HG02981 (cell line): ENCODE data around the gene MAP1B.

ENCODE experiments used
- ATAC-seq: cut with Tn5 transposase; IDR thresholded peaks from one replicate; pipeline ENCODE4 v1.9.1; 2021; ENCODE audit warnings: mild to moderate bottlenecking, moderate library complexity; ENCODE audit not compliant: unreplicated experiment

The MAP1B gene

DNA sequence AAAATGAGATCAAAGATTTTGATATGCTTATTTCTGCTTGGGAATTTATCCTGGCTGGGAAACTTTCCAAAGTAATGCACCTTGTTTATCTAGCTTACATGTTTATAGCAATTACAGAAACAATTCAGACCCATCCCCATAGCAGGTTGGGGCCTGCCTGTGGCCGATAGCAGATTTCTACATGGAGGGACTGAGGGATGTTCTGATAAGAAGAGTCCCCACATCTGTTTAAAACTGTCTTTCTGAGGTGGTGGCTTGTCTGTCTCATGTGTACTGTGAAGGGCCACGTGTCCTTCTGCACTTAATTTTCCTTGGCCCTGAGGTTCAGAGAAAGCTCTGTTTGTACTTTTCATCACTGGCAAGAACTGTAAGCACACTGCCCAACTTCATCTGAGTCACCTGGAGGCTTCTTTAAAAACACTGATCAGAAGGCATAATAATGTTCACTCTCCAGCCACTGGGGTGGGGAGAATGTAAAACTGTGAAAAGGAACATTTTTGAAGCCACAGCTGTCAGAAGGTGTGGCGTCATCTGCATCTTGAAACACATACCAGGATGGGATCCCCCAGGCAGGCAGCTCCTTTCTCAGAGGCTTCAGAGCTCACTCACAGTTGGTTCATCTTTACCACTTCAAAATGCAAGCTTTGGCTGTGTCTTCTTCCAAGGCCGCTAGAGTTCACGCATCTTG lies 80.3 kb downstream of the MAP1B start:
- no peak for ATAC-seq

DNA sequence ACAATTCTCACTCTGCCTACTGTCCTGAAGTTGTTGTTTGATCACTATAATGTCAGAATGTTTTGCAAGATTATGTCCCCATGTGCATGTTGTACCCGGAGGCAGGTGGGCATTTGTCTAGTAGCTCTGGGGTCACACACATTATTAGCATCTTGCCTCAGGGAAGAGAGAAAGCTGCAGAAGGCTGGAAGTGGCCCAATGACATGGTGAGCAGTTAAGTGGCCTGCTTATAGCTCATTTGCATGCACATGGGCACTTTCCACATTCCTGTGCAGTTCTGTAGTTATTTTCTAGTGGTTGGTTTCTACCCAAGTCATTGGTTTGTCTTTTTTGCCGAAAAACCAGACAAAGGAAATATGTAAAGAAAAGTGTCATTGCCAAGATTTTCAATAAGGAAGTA lies 80.9 kb downstream of the MAP1B start:
- ATAC-seq = no peak

DNA sequence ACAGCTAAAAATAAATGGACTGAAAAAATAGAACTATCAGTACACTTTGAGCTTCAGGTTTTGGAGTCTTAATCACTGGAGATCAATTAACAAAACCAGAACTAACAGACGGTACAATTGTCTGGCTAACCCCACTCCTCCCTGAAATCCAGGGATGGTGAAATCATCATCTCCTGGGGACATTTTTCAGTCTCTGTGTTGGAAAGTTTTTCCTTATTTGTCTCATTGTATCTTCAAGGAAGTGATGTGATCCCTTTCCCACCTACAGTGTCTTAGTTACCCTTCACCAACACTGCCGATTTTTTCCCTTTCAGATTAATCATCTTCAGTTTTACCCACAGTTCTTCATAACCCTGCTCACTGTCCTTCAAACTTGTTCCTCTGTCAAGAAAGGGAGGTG lies 81.9 kb downstream of the MAP1B start:
- no peak for ATAC-seq

DNA sequence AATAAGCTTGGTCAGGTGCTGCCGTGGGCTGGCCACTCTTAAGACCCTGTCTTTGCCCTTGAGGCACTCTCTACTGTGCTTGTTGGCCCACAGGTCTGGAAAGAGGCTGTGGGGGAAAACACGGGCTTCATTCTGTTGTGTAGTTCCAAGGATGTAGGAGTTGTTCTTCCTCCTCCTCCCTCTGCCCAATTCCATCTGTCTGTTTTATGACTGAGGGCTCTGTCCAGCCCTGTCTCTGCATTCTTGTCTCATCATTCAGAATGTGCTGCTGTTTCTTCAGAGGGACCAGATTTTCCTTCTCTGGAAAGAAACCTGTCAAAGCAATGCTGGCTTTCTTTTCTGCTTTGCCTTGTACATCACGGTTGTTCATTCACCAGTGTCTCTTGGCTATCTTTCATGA lies 84.1 kb downstream of the MAP1B start:
- ATAC-seq = no peak

DNA sequence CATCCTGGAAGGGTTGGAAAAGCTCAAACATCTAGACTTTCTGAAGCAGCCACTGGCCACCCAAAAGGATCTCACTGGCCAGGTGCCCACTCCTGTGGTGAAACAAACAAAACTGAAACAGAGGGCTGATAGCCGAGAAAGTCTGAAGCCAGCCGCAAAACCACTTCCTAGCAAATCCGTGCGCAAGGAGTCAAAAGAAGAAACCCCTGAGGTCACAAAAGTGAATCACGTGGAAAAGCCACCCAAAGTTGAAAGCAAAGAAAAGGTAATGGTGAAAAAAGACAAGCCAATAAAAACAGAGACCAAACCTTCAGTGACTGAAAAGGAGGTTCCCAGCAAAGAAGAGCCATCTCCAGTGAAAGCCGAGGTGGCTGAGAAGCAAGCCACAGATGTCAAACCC lies 87.6 kb downstream of the MAP1B start:
- ATAC-seq = peak; percentile 96

DNA sequence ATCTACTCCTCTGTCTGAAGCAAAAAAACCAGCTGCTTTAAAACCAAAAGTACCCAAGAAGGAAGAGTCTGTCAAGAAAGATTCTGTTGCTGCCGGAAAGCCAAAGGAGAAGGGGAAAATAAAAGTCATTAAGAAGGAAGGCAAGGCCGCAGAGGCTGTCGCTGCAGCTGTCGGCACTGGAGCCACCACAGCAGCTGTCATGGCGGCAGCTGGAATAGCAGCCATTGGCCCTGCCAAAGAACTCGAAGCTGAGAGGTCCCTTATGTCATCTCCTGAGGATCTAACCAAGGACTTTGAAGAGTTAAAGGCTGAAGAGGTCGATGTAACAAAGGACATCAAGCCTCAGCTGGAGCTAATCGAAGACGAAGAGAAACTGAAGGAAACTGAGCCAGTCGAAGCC lies 88.3 kb downstream of the MAP1B start:
- ATAC-seq = no peak

DNA sequence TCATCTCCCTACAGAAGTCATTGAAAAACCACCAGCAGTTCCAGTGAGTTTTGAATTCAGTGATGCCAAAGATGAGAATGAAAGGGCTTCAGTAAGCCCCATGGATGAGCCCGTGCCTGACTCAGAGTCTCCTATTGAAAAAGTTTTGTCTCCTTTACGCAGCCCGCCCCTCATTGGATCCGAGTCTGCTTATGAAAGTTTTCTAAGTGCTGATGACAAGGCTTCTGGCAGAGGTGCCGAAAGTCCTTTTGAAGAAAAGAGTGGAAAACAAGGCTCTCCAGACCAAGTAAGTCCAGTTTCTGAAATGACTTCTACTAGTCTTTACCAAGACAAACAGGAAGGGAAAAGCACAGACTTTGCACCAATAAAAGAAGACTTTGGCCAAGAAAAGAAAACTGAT lies 90.1 kb downstream of the MAP1B start:
- ATAC-seq = no peak

DNA sequence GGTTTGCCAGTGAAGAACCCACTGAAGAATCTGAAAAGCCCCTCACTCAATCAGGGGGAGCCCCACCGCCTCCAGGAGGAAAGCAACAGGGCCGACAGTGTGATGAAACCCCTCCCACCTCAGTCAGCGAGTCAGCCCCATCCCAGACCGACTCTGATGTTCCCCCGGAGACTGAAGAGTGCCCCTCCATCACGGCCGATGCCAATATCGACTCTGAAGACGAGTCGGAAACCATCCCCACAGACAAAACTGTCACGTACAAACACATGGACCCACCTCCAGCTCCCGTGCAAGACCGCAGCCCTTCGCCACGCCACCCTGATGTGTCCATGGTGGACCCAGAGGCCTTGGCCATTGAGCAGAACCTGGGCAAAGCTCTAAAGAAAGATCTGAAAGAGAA lies 92.4 kb downstream of the MAP1B start:
- ATAC-seq = no peak

DNA sequence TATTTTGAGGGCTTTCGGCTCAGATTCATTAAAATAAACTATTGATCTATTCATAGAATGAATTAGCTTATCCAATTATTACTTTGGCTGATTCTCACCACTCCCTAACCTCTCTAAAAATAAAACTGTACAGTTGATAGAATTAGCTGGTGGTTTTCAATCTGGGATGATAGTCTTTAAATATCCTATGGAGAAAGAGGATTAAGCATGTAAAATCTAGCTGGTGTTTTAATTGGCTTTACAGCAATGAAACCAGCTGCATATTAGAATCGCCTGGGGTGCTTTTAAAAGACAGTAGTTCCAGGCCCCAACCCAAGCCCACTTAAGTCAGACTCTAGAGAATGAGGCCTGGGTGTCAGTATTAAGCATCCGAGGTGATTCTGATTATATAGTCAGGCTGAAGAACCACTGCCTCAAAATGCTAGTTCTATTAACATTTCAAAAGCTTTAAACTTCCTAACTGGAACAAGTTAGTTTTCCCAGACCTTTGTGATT lies 95.1 kb downstream of the MAP1B start:
- no peak for ATAC-seq

DNA sequence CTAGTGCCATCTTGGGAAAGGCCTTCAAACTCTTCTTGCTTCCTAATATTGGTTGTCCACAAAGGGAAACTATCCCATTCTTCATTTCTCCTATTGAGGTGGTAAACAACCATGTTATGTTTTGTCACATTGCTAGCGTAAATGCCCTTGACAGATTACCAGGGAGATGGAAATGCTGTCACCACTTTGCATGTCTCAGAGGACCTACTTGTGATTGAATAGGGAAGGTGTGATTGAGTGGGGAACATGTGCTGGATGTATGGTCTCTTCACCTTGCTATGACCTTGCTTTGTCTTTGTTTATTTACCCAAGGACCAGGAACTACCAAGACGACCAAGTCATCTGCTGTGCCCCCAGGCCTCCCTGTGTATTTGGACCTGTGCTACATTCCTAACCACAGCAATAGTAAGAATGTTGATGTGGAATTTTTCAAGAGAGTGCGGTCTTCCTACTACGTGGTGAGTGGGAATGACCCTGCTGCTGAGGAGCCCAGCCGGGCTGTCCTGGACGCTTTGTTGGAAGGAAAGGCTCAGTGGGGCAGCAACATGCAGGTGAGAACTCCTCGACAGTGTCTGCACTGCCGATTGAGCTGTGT lies 96.1 kb downstream of the MAP1B start:
- ATAC-seq = no peak

DNA sequence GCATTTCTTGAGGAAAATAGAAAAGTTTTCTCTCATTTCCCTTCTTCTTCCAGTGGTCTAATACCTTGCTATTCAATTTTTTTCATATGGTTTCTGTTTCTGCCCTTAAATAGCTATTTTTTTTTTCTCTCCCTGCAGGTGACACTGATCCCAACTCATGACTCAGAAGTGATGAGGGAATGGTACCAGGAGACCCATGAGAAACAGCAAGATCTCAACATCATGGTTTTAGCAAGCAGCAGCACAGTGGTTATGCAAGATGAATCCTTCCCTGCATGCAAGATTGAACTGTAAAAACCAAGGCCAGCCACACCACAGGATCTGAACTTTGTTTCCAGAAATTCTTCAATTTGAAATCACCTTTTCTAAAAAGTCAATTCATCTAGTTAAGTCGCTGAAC lies 97.7 kb downstream of the MAP1B start:
- ATAC-seq = no peak

DNA sequence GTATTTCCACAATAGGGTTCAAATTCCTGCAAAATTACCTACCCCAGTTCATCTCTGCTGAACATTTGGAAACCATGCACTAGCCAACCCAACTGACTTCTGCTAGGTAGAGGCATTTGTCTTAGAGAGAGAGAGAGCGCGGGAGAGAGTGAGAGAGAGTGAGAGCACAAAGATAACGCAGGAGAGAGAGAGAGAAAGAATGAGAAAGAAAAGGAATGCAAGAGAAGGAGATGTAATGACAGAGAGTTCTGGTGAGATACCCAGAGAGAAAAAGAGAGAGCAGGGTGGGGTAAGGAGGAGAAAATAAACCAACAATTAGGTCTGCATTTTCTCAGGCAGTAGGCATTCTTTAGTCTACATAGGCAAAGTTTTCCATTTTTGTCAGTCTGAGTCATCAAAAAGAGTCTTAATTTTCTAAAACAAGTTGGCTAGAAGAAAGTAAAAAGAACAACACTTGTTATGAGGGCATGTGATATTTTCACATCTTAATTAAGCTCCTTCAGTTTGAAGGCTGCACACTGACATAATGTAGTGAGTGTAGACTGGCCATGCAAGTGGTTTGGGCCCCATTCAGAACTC lies 98.2 kb downstream of the MAP1B start:
- ATAC-seq = no peak

DNA sequence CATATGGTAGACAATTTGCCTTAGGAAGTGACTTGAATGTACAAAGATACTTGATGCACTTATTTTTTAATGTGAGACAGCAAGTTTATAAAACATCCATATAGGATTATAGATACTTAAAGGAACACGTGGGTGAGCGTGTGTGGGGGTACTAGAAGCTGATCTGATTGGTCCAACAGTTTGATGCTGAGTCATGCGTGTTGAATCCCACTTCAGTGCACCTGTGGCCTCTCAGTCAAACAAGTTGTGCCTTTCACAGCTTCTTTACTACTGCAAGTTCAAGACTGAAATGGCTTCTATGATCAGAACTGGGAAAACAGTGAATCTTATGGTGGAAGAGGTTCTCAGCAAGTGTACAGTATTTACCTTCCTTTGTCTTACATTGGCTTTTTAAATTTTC lies 98.9 kb downstream of the MAP1B start:
- no peak for ATAC-seq

DNA sequence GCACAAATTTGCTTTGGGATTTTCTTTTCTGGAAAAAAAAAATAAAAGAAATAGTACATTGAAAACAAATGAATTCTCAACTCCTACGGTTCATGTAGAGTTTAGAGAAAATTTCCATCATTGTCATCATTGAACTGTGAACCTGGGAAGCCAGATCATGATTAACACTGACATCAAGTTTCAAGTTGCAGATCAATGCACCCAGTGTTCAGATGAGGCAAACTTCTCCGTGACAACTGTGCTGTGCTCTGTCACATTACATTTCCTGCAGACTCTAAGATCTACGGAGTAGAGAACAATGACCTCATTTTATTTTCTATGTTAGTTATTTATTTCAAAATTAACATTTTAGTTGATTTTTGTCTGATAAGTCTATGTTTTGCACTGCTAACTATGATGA lies 99.7 kb downstream of the MAP1B start:
- no peak for ATAC-seq

DNA sequence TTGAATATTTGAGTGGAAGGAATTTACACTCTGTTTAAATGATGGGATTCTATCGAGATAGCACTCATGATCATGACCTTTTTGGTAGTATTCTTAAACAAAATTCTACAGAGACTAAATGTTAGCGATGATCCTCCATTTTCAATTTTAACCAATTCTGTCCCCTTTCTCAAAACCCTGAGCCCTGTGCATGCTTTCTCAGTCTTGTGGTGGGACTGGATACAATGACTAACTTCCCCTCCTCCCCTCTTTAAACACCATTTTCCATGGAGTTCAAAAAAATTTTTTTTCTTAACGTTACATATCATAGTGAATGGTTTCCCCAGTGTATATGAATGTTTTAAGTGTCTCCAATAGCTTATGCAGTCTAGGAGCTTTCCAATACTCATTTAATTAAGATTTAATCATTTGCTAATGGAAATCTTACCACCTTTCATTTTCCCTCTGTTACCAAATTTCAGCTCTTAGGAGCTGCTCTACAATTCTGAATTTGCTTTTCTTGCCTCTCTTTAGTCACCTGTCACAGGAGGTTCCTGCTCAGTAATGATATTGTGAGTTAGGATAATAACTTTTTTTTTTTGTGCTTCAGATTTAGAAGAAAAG lies 101.2 kb downstream of the MAP1B start:
- no peak for ATAC-seq

DNA sequence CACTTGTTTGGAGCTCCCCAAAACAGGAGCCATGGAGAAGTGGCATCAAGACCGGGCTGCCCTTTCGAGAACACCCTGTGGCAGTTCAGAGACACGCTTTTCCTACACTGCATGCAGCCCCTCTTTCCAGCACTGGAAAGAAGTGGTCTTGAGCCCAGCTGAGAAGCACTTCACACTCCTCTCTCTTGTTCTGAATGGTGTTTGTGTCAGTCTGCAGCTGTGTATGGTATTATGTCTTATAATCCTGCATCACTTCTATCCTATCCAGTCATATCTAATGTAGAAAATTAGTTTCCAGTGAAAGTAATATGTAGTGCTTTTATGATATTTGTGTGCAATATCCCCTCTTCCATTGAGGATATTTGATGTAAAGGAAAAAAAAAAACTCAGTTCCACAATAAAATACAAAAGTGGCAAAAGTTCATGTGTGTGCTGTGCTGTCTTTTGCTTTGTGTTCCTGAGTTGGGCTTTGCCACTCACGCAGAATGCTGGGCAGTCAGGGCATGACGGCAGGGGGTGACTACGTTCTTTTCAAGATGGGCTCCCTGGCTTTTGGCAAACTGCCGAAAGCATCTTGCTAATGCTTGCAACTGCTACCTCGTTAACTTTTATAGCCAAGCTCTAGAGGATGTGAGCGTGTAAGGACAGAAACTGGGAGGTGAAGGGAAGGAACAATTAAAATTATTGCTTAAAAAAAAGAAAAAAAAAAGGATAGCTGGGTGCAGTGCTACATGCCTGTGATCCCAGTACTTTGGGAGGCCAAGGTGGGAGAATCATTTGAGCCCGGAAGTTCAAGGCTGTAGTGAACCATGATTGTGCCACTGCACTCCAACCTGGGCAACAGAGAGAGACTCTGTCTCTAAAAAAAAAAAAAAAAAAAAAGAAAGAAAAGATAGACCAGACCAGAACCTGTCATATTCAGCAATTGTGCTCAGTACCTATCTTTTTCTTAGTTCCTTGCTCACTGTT lies 102.2 kb downstream of the MAP1B start:
- ATAC-seq = no peak

DNA sequence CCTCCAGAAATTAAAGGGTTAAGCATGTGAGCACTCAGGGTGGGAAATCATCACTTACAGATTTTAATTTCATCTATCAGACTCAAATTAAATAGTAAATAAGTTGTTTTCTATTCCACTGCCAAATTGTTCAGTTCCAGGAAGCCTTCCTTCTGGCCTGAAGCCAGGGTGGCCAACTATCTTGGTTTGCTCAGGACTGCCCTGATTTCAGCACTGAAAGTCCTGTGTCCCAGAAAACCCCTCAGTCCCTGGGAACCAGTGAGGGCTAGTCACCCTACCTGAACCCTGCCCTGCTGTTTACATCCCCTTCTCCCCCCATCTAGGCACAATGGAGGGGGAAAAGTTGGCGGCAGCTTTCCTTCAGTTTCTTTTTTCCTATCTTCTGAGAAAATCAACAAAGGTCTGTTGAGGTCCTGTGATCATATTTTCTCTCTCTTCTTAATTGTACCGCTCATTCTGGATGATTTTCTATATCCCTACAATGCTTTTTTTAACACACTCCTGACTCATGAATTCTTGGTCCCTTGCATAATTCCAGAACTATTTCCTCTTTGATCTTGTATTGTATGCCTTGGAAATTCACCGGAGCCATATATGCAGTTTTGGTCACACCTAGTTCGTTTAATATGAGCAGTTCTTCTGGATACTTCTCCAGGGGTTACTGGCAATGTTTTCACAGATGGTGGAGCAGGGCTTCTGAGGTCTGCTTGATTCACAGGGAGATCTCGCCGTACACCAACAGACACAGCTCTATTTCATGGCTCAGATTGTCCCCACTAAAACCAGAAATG lies 103.8 kb downstream of the MAP1B start:
- no peak for ATAC-seq

DNA sequence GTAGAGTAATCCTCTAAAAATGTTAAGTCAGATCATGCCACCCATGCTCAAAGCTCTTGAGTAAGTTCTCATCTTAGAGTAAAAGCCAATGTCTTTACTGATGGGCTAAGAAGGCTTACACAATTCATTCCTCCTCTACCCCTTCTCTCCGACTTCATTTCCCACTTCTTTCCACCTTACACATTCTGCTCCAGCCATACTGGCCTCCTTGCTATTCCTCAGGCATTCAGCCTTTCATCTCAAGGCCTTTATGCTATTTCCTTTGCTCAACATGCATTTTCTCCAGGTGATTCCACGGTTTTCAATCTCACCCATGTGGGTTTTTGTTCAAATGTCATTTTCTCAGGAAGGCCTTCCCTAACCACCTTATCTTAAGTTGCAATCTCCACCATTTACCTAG lies 104.9 kb downstream of the MAP1B start:
- no peak for ATAC-seq

DNA sequence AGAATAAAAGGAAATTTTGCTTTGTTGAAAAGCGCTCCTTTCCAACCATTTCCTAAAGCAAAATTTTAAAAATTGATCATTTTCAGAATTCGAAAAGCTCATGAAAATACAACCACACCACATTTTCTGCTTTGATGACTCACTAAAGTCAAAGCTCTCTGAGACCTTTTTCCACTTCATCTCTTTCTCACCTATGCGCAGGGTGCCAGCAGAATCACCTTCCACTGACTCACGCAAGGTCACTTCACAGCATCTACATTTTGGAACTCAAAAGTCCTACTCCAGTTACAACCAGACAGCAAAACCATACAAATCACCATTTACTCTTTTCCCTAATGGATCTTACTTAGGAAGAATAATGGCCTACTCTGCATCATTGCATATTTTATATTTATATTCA lies 106.2 kb downstream of the MAP1B start:
- no peak for ATAC-seq

DNA sequence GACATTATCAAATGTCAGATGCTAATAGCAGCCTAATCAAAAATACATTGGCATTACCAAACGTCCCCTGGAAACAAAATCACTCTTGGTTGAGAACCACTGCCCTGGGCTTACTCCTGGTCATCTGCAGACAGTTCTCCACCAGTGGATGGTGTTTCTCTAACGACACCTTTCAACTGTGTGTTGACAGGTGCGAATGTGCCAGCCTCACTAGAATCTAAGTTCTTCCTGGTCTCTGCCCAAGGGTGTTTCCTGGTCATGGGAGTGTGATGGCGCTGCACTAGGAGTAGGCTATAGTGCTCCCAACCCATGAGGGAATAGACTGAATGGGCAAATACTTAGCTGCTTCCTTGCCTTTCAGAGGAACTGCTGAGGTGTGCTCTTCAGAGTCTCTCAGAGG lies 106.9 kb downstream of the MAP1B start:
- no peak for ATAC-seq
